Mesenchymal stem cell (in vitro differentiated cells and primary cell): ENCODE measurements around the gene SLC37A4.
"Not testable (repeated sequence)": the region's sequence is repeated elsewhere in the genome, so short reads cannot be mapped to it uniquely, and the experiment has no call there.

Experiments
- DNase-seq: peaks from one replicate; pipeline ENCODE4 v3.0.0-alpha.2; 2013
- H2AFZ ChIP-seq: one replicate; pipeline ENCODE4 v1.6.1; 2013; ENCODE audit warnings: low read depth, mild to moderate bottlenecking, control low read depth, inconsistent platforms, low read length, moderate library complexity
- H2AK5ac ChIP-seq: 2 replicates; pipeline ENCODE4 v1.6.1; 2013; ENCODE audit warnings: low read length, moderate library complexity, mild to moderate bottlenecking, inconsistent platforms; ENCODE audit not compliant: severe bottlenecking
- H2BK120ac ChIP-seq: one replicate; pipeline ENCODE4 v1.6.1; 2013; ENCODE audit warnings: low read depth, mild to moderate bottlenecking, inconsistent platforms, low read length, moderate library complexity
- H2BK12ac ChIP-seq, 2 experiments: one replicate each; pipeline ENCODE4 v1.6.1; 2013; ENCODE audit warnings: inconsistent platforms in 2 of 2, low read length in 2 of 2, mild to moderate bottlenecking in 2 of 2, moderate library complexity in 2 of 2, control low read depth in 1 of 2
- H2BK15ac ChIP-seq: one replicate; pipeline ENCODE4 v1.6.1; 2013; ENCODE audit warnings: mild to moderate bottlenecking, low read depth, inconsistent platforms; ENCODE audit not compliant: poor library complexity, severe bottlenecking
- H2BK5ac ChIP-seq: 2 replicates; pipeline ENCODE4 v1.6.1; 2013; ENCODE audit warnings: low read depth, mild to moderate bottlenecking, low read length, control low read depth, inconsistent platforms; ENCODE audit not compliant: poor library complexity, severe bottlenecking
- H3K14ac ChIP-seq, 2 experiments: one replicate each; pipeline ENCODE4 v1.6.1; 2013; ENCODE audit warnings: inconsistent platforms in 2 of 2, low read length in 2 of 2, control low read depth in 1 of 2, mild to moderate bottlenecking in 1 of 2, moderate library complexity in 1 of 2
- H3K18ac ChIP-seq, 2 experiments: one replicate each; pipeline ENCODE4 v1.6.1; 2013; ENCODE audit warnings: inconsistent platforms in 2 of 2, low read length in 2 of 2, control low read depth in 1 of 2, low read depth in 1 of 2, mild to moderate bottlenecking in 1 of 2
- H3K23ac ChIP-seq, 2 experiments: one replicate each; pipeline ENCODE4 v1.6.1; 2013; ENCODE audit warnings: inconsistent platforms in 2 of 2, low read length in 2 of 2, mild to moderate bottlenecking in 2 of 2, moderate library complexity in 2 of 2, control low read depth in 1 of 2
- H3K27ac ChIP-seq: 2 replicates; pipeline ENCODE4 v1.5.1; 2013; ENCODE audit warnings: mild to moderate bottlenecking, moderate library complexity, low read length, control low read depth, inconsistent platforms; ENCODE audit not compliant: poor library complexity, severe bottlenecking
- H3K27me3 ChIP-seq, 2 experiments: 2 replicates each; pipeline versions ENCODE4 v1.6.1 to v1.7.0; 2013; ENCODE audit warnings: low read length in 2 of 2, mild to moderate bottlenecking in 2 of 2, moderate library complexity in 2 of 2, control low read depth in 1 of 2, inconsistent platforms in 1 of 2; ENCODE audit not compliant: control insufficient read depth in 1 of 2, insufficient read depth in 1 of 2
- H3K36me3 ChIP-seq, 2 experiments: 2 replicates each; pipeline versions ENCODE4 v1.6.1 to v1.7.0; 2013; ENCODE audit warnings: low read length in 2 of 2, control low read depth in 1 of 2, inconsistent platforms in 1 of 2, low read depth in 1 of 2, mild to moderate bottlenecking in 1 of 2; ENCODE audit not compliant: insufficient read depth in 2 of 2, control insufficient read depth in 1 of 2
- H3K4ac ChIP-seq, 2 experiments: one replicate each; pipeline ENCODE4 v1.6.1; 2013; ENCODE audit warnings: inconsistent platforms in 2 of 2, low read length in 2 of 2, mild to moderate bottlenecking in 2 of 2, moderate library complexity in 2 of 2, control low read depth in 1 of 2, low read depth in 1 of 2
- H3K4me1 ChIP-seq: 2 replicates; pipeline ENCODE4 v1.6.1; 2013; ENCODE audit warnings: low read depth, low read length, control low read depth; ENCODE audit not compliant: control insufficient read depth, insufficient read depth
- H3K4me2 ChIP-seq: 2 replicates; pipeline ENCODE4 v1.6.1; 2013; ENCODE audit warnings: low read length, mild to moderate bottlenecking, inconsistent platforms; ENCODE audit not compliant: poor library complexity, severe bottlenecking
- H3K4me3 ChIP-seq, 2 experiments: 2 replicates each; pipeline versions ENCODE4 v1.5.1 to v1.7.0; 2013; ENCODE audit warnings: low read length in 2 of 2, mild to moderate bottlenecking in 2 of 2, control low read depth in 1 of 2, low read depth in 1 of 2; ENCODE audit not compliant: insufficient read depth in 1 of 2
- H3K79me1 ChIP-seq: replicated peaks from 2 replicates; pipeline ENCODE4 v1.6.1; 2013; ENCODE audit warnings: mild to moderate bottlenecking, control low read depth, low read length, inconsistent platforms; ENCODE audit not compliant: poor library complexity, severe bottlenecking
- H3K9ac ChIP-seq: 2 replicates; pipeline ENCODE4 v1.7.0; 2013; ENCODE audit warnings: mild to moderate bottlenecking, low read length, moderate library complexity
- H3K9me3 ChIP-seq: 2 replicates; pipeline ENCODE4 v1.7.0; 2013; ENCODE audit warnings: mild to moderate bottlenecking, low read length; ENCODE audit not compliant: control insufficient read depth
- H4K8ac ChIP-seq: one replicate; pipeline ENCODE4 v1.6.1; 2013; ENCODE audit warnings: inconsistent platforms, mild to moderate bottlenecking, low read length, moderate library complexity
- H4K91ac ChIP-seq: one replicate; pipeline ENCODE4 v1.6.1; 2013; ENCODE audit warnings: mild to moderate bottlenecking, low read length, inconsistent platforms
- WGBS: methylation state at CpG from one replicate; pipeline ENCODE4 v1.1.7; 2013; ENCODE audit warnings: mixed read lengths; 5-methylcytosine and 5-hydroxymethylcytosine counted together

The SLC37A4 gene

DNA sequence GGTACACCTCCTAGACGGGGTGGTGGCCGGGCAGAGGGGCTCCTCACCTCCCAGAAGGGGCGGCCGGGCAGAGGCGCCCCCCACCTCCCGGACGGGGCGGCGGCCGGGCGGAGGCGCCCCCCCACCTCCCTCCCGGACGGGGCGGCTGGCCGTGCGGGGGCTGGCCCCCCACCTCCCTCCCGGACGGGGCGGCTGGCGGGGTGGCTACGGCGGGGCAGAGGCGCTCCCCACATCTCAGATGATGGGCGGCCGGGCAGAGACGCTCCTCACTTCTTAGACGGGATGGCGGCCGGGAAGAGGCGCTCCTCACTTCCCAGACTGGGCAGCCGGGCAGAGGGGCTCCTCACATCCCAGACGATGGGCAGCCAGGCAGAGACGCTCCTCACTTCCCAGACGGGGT lies 28.5 kb upstream of the SLC37A4 start:
- Histone ChIP-seq H3K36me3 (peaks cover 15 to 18% of the 10 kb centered on the region in 2 experiments), H3K4me1 (peaks cover 15% of the 10 kb centered on the region), H3K79me1 (peaks cover 21% of the 10 kb centered on the region)
- 86% methylated on average over 8 of the region's 35 CpGs for WGBS
- not testable (repeated sequence) for H2AK5ac ChIP-seq, H2BK120ac ChIP-seq, H2BK15ac ChIP-seq, H3K23ac ChIP-seq, H4K8ac ChIP-seq, DNase-seq, H3K4me2 ChIP-seq, H3K4ac ChIP-seq, H3K9ac ChIP-seq, H3K27me3 ChIP-seq, H3K18ac ChIP-seq, H2BK5ac ChIP-seq, H3K14ac ChIP-seq, H2BK12ac ChIP-seq, H3K27ac ChIP-seq, H3K4me3 ChIP-seq, H2AFZ ChIP-seq, H3K9me3 ChIP-seq, H4K91ac ChIP-seq

- H3K4me1 ChIP-seq = peaks cover 15% of the 10 kb centered on the region
- H3K9ac ChIP-seq = peak within 1 kb of the TSS; percentile 94
- under 1% methylated on average over 68 of the region's 79 CpGs for WGBS
- peak within 1 kb of the TSS in 1 of 2 experiments; percentile 98 for H3K14ac ChIP-seq
- H3K9me3 ChIP-seq = no peaks in the 10 kb centered on the region
- peak within 1 kb of the TSS; percentile 67 to 82 for H3K4ac ChIP-seq
- peak within 1 kb of the TSS; percentile 91 to 95 for H3K4me3 ChIP-seq
- H3K27me3 ChIP-seq = no peaks in the 10 kb centered on the region
- peak within 1 kb of the TSS; percentile 98 for H3K4me2 ChIP-seq
- H3K79me1 ChIP-seq = peaks cover 35% of the 10 kb centered on the region
- H4K91ac ChIP-seq = peak within 1 kb of the TSS; percentile 62
- peaks cover 31 to 37% of the 10 kb centered on the region in 2 experiments for H3K36me3 ChIP-seq
- peak within 1 kb of the TSS; percentile 50 for H2BK15ac ChIP-seq
- H4K8ac ChIP-seq = peak within 1 kb of the TSS; percentile 61
- H2AFZ ChIP-seq = peak within 1 kb of the TSS; percentile 92
- peak; percentile 97 for DNase-seq
- peak within 1 kb of the TSS; percentile 59 to 95 for H3K18ac ChIP-seq
- peak within 1 kb of the TSS in 1 of 2 experiments; percentile 94 for H3K23ac ChIP-seq
- peak within 1 kb of the TSS; percentile 71 for H2BK5ac ChIP-seq
- peak within 1 kb of the TSS; percentile 77 for H3K27ac ChIP-seq
- peak within 1 kb of the TSS; percentile 21 for H2AK5ac ChIP-seq
- peak within 1 kb of the TSS in 1 of 2 experiments; percentile 17 for H2BK12ac ChIP-seq
- peak within 1 kb of the TSS; percentile 8 for H2BK120ac ChIP-seq
Observed at GRCh38 chr11:119057000-119057769, 26.5 kb upstream of the SLC37A4 start, which contains the start of gene HYOU1. Gene HYOU1, minus strand, starts transcription at chr11:119057205. Its CDS starts 1,045 bp downstream, at chr11:119056160.

GRCh38 chr11:119056421-119056999 lies 25.8 kb upstream of the SLC37A4 start:
- Histone ChIP-seq H4K8ac (peak overlapping the region; percentile 57), H3K18ac (peak overlapping the region; percentile 52 to 95), H3K14ac (peak overlapping the region in 1 of 2 experiments; percentile 98), H2BK12ac (peak overlapping the region in 1 of 2 experiments; percentile 17), H3K9ac (peak overlapping the region; percentile 94), H2AK5ac (peak overlapping the region; percentile 21), H3K4ac (peak overlapping the region; percentile 67 to 82), H2BK120ac (peak overlapping the region; percentile 8), H3K27ac (peak overlapping the region; percentile 51), H3K36me3 (peaks cover 38 to 43% of the 10 kb centered on the region in 2 experiments), H3K27me3 (no peaks in the 10 kb centered on the region), H3K4me1 (peaks cover 15% of the 10 kb centered on the region), H4K91ac (peak overlapping the region; percentile 62), H3K4me3 (peak overlapping the region; percentile 91 to 95), H2BK5ac (peak overlapping the region; percentile 71), H2BK15ac (no peak overlapping the region), H3K4me2 (peak overlapping the region; percentile 76), H2AFZ (peak overlapping the region; percentile 92), H3K9me3 (no peaks in the 10 kb centered on the region), H3K23ac (peak overlapping the region in 1 of 2 experiments; percentile 94), H3K79me1 (peaks cover 42% of the 10 kb centered on the region)
- peak; percentile 19 for DNase-seq
- under 1% methylated on average over 32 of the region's 48 CpGs for WGBS

DNA sequence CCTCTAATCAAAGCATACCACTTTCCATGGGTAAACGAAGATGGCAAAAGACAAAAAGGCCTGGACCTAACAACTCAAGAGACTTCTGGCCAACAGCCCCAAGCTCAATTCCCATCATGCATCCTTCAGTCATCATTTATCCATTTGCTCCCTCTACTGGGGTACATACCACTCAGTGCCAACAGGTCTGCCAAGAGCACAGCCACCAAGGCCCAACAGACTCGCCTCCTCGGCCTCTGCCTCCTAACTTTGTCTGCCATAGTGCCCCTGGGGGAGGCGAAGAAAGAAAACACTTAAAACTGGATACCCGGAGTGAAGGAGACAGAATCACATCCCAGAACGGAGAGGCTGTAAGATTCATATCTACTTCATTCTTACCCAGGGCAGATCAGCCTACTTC lies 25.2 kb upstream of the SLC37A4 start:
- H2BK5ac ChIP-seq = no peak overlapping the region
- H3K4me2 ChIP-seq = peak overlapping the region; percentile 76
- peak; percentile 53 for DNase-seq
- H4K91ac ChIP-seq = peak overlapping the region; percentile 59
- no peak overlapping the region for H2BK12ac ChIP-seq
- peaks cover 44 to 47% of the 10 kb centered on the region in 2 experiments for H3K36me3 ChIP-seq
- 56% methylated on average over 6 of the region's 6 CpGs for WGBS
- H3K18ac ChIP-seq = no peak overlapping the region
- H2AFZ ChIP-seq = peak overlapping the region; percentile 92
- peak overlapping the region; percentile 91 to 95 for H3K4me3 ChIP-seq
- H4K8ac ChIP-seq = peak overlapping the region; percentile 17
- no peak overlapping the region for H3K14ac ChIP-seq
- peak overlapping the region in 1 of 2 experiments; percentile 2 for H3K4ac ChIP-seq
- H3K27ac ChIP-seq = peak overlapping the region; percentile 44
- no peak overlapping the region for H2BK15ac ChIP-seq
- H3K4me1 ChIP-seq = peaks cover 15% of the 10 kb centered on the region
- H2BK120ac ChIP-seq = no peak overlapping the region
- H3K23ac ChIP-seq = no peak overlapping the region
- H3K9ac ChIP-seq = peak overlapping the region; percentile 94
- H3K79me1 ChIP-seq = peaks cover 44% of the 10 kb centered on the region
- H2AK5ac ChIP-seq = no peak overlapping the region
- H3K27me3 ChIP-seq = no peaks in the 10 kb centered on the region
- H3K9me3 ChIP-seq = no peaks in the 10 kb centered on the region
